ENCODE results near the gene CCDC3. TPM values are rescaled to one million over a fixed set of nuclear protein-coding genes. Genes with fewer than 3 reads are reported as not detected.

The CCDC3 gene
- total and polyA plus RNA-seq, 4 donors = 2.2 to 12.3 (median 6.6) TPM

DNA sequence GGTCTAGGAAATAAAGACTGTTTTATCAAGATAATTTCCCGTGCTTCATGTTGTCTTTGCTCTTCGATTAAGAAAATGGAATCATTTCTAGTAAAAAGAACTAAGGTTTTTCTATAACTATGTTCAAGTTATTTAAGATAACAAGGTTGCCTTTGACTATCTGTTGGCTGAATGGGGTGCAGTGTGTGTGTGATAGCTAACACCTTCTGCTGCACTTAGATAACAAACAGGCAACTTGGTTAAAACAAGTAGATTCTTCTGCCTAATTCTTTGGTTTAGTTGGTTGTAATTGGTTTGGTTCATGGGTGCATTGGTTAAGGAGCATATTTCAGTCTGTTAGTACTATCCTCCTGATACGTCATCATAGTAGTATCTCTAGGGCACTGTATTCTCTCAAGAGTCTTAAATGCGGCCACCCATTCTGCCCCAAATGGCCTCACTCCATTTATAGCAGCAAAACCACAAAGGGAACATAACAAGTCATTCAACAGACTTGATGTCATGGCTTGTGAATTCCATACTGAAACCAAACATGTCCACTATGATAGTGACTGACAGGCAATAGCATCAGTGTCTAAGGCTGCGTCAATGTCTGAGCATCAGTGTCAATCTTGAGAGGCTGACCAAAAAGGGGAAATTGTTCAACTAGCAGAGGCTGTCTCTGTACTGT lies 55.7 kb downstream of the CCDC3 start (continued):
- TF ChIP-seq, protein P1, sequence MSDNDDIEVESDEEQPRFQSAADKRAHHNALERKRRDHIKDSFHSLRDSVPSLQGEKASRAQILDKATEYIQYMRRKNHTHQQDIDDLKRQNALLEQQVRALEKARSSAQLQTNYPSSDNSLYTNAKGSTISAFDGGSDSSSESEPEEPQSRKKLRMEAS (IDR thresholded peaks at IDR 0.05) = no peak

DNA sequence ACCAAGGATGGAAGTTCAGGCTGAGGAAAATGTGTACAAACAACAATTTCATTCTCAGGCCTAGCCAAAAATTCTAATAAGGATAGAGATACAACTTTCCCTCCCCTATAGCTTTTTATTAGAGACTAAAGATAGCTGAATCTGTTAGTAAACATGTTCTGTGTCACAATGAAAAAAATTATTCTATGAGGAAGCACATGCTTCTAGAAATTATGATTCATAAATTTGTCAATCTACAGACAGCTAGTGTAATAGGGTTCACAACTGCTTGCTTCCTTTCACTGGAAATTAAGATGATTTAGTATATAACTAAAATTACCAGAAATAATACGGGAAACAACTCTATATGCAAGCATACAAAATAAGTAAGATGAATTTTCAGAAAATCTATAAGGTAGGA lies 56.6 kb downstream of the CCDC3 start:
- H3K36me3 ChIP-seq (ENCODE audit: control insufficient read depth in 4 of 4, insufficient read depth in 3 of 4, low read depth in 1 of 4, low read length in 3 of 4) = no peaks in the 10 kb centered on the region
- no peaks in the 10 kb centered on the region for H3K27me3 ChIP-seq (ENCODE audit: control insufficient read depth in 4 of 4, insufficient read depth in 4 of 4, low read length in 3 of 4)
- WGBS = 85% methylated on average over 1 of the region's 1 CpG
- H3K4me3 ChIP-seq (ENCODE audit: low read depth in 1 of 3, low read length in 3 of 3) = no peak overlapping the region
- DNase-seq (ENCODE audit: low spot score) = no peak
- no peak overlapping the region for H3K27ac ChIP-seq (ENCODE audit: low read depth in 1 of 2, low read length in 2 of 2)
- no peak for TF ChIP-seq EGR1 (IDR thresholded peaks at IDR 0.05; ENCODE audit: low read depth in 2 of 2)
- no peak for TF ChIP-seq JUND (IDR thresholded peaks at IDR 0.05)
- TF ChIP-seq GABPA (IDR thresholded peaks at IDR 0.05 in 1 of 2, conservative IDR thresholded peaks at IDR 0.05 in 1 of 2) = no peak
- TF ChIP-seq, protein P2, sequence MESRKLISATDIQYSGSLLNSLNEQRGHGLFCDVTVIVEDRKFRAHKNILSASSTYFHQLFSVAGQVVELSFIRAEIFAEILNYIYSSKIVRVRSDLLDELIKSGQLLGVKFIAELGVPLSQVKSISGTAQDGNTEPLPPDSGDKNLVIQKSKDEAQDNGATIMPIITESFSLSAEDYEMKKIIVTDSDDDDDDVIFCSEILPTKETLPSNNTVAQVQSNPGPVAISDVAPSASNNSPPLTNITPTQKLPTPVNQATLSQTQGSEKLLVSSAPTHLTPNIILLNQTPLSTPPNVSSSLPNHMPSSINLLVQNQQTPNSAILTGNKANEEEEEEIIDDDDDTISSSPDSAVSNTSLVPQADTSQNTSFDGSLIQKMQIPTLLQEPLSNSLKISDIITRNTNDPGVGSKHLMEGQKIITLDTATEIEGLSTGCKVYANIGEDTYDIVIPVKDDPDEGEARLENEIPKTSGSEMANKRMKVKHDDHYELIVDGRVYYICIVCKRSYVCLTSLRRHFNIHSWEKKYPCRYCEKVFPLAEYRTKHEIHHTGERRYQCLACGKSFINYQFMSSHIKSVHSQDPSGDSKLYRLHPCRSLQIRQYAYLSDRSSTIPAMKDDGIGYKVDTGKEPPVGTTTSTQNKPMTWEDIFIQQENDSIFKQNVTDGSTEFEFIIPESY (IDR thresholded peaks at IDR 0.05) = no peak
- no peak for TF ChIP-seq NR2F2 (IDR thresholded peaks at IDR 0.05)
- TF ChIP-seq HNF4G (IDR thresholded peaks at IDR 0.05) = no peak
- TF ChIP-seq, protein P3, sequence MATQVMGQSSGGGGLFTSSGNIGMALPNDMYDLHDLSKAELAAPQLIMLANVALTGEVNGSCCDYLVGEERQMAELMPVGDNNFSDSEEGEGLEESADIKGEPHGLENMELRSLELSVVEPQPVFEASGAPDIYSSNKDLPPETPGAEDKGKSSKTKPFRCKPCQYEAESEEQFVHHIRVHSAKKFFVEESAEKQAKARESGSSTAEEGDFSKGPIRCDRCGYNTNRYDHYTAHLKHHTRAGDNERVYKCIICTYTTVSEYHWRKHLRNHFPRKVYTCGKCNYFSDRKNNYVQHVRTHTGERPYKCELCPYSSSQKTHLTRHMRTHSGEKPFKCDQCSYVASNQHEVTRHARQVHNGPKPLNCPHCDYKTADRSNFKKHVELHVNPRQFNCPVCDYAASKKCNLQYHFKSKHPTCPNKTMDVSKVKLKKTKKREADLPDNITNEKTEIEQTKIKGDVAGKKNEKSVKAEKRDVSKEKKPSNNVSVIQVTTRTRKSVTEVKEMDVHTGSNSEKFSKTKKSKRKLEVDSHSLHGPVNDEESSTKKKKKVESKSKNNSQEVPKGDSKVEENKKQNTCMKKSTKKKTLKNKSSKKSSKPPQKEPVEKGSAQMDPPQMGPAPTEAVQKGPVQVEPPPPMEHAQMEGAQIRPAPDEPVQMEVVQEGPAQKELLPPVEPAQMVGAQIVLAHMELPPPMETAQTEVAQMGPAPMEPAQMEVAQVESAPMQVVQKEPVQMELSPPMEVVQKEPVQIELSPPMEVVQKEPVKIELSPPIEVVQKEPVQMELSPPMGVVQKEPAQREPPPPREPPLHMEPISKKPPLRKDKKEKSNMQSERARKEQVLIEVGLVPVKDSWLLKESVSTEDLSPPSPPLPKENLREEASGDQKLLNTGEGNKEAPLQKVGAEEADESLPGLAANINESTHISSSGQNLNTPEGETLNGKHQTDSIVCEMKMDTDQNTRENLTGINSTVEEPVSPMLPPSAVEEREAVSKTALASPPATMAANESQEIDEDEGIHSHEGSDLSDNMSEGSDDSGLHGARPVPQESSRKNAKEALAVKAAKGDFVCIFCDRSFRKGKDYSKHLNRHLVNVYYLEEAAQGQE (IDR thresholded peaks at IDR 0.05) = no peak
- TF ChIP-seq, protein P4, sequence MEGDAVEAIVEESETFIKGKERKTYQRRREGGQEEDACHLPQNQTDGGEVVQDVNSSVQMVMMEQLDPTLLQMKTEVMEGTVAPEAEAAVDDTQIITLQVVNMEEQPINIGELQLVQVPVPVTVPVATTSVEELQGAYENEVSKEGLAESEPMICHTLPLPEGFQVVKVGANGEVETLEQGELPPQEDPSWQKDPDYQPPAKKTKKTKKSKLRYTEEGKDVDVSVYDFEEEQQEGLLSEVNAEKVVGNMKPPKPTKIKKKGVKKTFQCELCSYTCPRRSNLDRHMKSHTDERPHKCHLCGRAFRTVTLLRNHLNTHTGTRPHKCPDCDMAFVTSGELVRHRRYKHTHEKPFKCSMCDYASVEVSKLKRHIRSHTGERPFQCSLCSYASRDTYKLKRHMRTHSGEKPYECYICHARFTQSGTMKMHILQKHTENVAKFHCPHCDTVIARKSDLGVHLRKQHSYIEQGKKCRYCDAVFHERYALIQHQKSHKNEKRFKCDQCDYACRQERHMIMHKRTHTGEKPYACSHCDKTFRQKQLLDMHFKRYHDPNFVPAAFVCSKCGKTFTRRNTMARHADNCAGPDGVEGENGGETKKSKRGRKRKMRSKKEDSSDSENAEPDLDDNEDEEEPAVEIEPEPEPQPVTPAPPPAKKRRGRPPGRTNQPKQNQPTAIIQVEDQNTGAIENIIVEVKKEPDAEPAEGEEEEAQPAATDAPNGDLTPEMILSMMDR (IDR thresholded peaks at IDR 0.05; ENCODE audit: low read depth, low read length, missing input control) = no peak
- TF ChIP-seq FOXA2 (IDR thresholded peaks at IDR 0.05) = no peak
- TF ChIP-seq TAF1 (conservative IDR thresholded peaks at IDR 0.05) = no peak
- no peak for TF ChIP-seq SP1 (IDR thresholded peaks at IDR 0.05)
- no peak for TF ChIP-seq HNF4A (conservative IDR thresholded peaks at IDR 0.05)
- H3K4me1 ChIP-seq (ENCODE audit: control insufficient read depth in 4 of 4, insufficient read depth in 4 of 4, low read length in 3 of 4) = no peaks in the 10 kb centered on the region
- H3K9ac ChIP-seq (ENCODE audit: low read depth in 1 of 2, low read length in 2 of 2) = no peak overlapping the region
- no peaks in the 10 kb centered on the region for H3K9me3 ChIP-seq (ENCODE audit: control insufficient read depth in 4 of 4, low read length in 3 of 4)

DNA sequence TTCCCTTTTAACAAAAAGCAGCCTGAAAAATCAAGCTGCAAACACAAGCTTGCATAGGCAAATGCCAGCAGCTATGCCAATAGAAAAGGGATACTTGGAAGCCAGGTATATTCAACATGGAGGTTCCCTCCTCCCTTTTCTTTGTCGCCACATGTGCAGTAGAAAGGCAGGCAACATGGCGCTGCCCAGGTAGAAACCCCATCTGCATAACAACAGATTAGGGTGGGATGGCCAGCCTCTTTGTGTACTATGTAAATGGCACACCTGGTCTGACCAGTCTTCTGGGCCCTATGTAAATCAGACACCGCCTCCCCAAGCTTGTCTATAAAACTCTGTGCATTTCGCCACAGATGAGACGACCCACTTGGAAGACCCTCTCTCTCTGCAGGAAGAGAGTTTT lies 58.1 kb downstream of the CCDC3 start:
- WGBS = 95% methylated on average over 5 of the region's 5 CpGs
- no peak overlapping the region for H3K4me3 ChIP-seq (ENCODE audit: low read depth in 1 of 3, low read length in 3 of 3)
- H3K9ac ChIP-seq (ENCODE audit: low read depth in 1 of 2, low read length in 2 of 2) = no peak overlapping the region
- H3K27me3 ChIP-seq (ENCODE audit: control insufficient read depth in 4 of 4, insufficient read depth in 4 of 4, low read length in 3 of 4) = no peaks in the 10 kb centered on the region
- H3K9me3 ChIP-seq (ENCODE audit: control insufficient read depth in 4 of 4, low read length in 3 of 4) = no peaks in the 10 kb centered on the region
- H3K36me3 ChIP-seq (ENCODE audit: control insufficient read depth in 4 of 4, insufficient read depth in 3 of 4, low read depth in 1 of 4, low read length in 3 of 4) = no peaks in the 10 kb centered on the region
- peak; percentile 21 for DNase-seq (ENCODE audit: low spot score)
- no peaks in the 10 kb centered on the region for H3K4me1 ChIP-seq (ENCODE audit: control insufficient read depth in 4 of 4, insufficient read depth in 4 of 4, low read length in 3 of 4)
- no peak overlapping the region for H3K27ac ChIP-seq (ENCODE audit: low read depth in 1 of 2, low read length in 2 of 2)
- TF ChIP-seq NR2F2 (IDR thresholded peaks at IDR 0.05) (no peak), HNF4A (conservative IDR thresholded peaks at IDR 0.05) (no peak), GABPA (IDR thresholded peaks at IDR 0.05 in 1 of 2, conservative IDR thresholded peaks at IDR 0.05 in 1 of 2) (no peak), FOXA2 (IDR thresholded peaks at IDR 0.05) (no peak), YY1 (IDR thresholded peaks at IDR 0.05) (no peak), RAD21 (IDR thresholded peaks at IDR 0.05) (no peak)
- TF ChIP-seq, protein P2 (IDR thresholded peaks at IDR 0.05) = no peak
- TF ChIP-seq, protein P3 (IDR thresholded peaks at IDR 0.05) = no peak
- TF ChIP-seq, protein P5, sequence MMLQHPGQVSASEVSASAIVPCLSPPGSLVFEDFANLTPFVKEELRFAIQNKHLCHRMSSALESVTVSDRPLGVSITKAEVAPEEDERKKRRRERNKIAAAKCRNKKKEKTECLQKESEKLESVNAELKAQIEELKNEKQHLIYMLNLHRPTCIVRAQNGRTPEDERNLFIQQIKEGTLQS (IDR thresholded peaks at IDR 0.05) = no peak

All from liver (tissue), 9 donors.